Naive B cell (primary cell): Measurements from ENCODE around the gene SLC35D3. TPM values are rescaled to one million over a fixed set of nuclear protein-coding genes. Genes with fewer than 3 reads are reported as not detected.
A peak's percentile ranks its signal among the peaks of the same experiment; 100 is the strongest.
"Not testable (repeated sequence)": the region's sequence is repeated elsewhere in the genome, so short reads cannot be mapped to it uniquely, and the experiment has no call there.

Experiments used
- ATAC-seq, 2 donors: fragments of 150-1000 bp; cut with Tn5 transposase; 2 replicates each; pipeline ENCODE4 v1.10.0; 2021; ENCODE audit warnings: low read depth in 2 of 2, mild to moderate bottlenecking in 2 of 2, moderate library complexity in 2 of 2
- DNase-seq: peaks from one replicate; pipeline ENCODE4 v3.0.0; 2022
- H3K27ac Mint-ChIP-seq, 6 donors: one replicate each; pipeline ENCODE4 v1.8.0; 2020 to 2022; ENCODE audit warnings: mild to moderate bottlenecking in 6 of 6, mixed read lengths in 6 of 6, moderate library complexity in 5 of 6, inconsistent platforms in 2 of 6
- H3K27me3 Mint-ChIP-seq, 3 donors: one replicate each; pipeline ENCODE4 v1.8.0; 2021 to 2022; ENCODE audit warnings: mixed read lengths in 3 of 3, mild to moderate bottlenecking in 1 of 3
- H3K36me3 Mint-ChIP-seq, 2 donors: one replicate each; pipeline ENCODE4 v1.8.0; 2020 to 2022; ENCODE audit warnings: mixed read lengths in 2 of 2, inconsistent platforms in 1 of 2, mild to moderate bottlenecking in 1 of 2
- H3K4me1 Mint-ChIP-seq, 3 donors: one replicate each; pipeline ENCODE4 v1.8.0; 2020 to 2022; ENCODE audit warnings: mixed read lengths in 3 of 3, inconsistent platforms in 1 of 3, mild to moderate bottlenecking in 1 of 3, moderate library complexity in 1 of 3
- H3K4me3 Mint-ChIP-seq, 8 donors: one replicate each; pipeline ENCODE4 v1.8.0; 2020 to 2022; ENCODE audit warnings: mild to moderate bottlenecking in 8 of 8, mixed read lengths in 8 of 8, moderate library complexity in 8 of 8, inconsistent platforms in 2 of 8
- H3K9me3 Mint-ChIP-seq, 7 donors: one replicate each; pipeline ENCODE4 v1.8.0; 2020 to 2022; ENCODE audit warnings: mixed read lengths in 7 of 7, mild to moderate bottlenecking in 5 of 7, inconsistent platforms in 2 of 7, moderate library complexity in 1 of 7
- polyA plus RNA-seq, 6 donors: library from polyadenylated mRNA; unstranded; fragments of 300-500 nt; fragmentation: Illumina TruSeq; gene quantifications; one replicate each; pipeline ENCODE4 v1.2.3, GENCODE V29; 2021; ENCODE audit warnings: low read depth in 6 of 6

The SLC35D3 gene
- under 1 TPM in 1 of 6 donors, not detected in 5; 0.12 TPM for polyA plus RNA-seq

GRCh38 chr6:136921936-136922684 lies at the start of gene SLC35D3:
TSS of gene SLC35D3 (plus strand) at chr6:136922301. CDS start at chr6:136922429, 128 bp downstream.
- peak within 1 kb of the TSS in 1 of 6 donors; percentile 71 for H3K27ac Mint-ChIP-seq
- peaks cover 43 to 57% (median 56%) of the 10 kb centered on the region in 3 donors for H3K27me3 Mint-ChIP-seq
- no peaks in the 10 kb centered on the region for H3K9me3 Mint-ChIP-seq

DNA sequence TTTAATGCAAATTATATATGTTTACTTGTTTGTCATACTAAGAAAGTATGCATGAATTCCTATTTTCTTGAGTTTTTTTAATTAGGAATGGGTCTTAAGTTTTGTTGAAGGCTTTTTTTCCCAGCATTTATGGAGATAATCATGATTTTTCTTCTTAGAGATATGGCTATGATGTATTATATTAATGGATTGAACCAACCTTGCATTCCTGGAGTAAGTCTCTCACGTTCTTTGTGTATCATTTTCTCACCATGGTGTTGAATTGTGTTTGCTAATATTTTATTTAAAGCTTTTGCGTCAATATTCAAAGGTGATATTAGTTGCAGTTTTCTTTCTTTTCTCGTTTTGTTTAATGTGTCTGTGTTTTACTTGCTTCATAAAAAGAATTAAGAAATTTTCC lies 48.4 kb upstream of the SLC35D3 start:
- Mint-ChIP-seq H3K36me3 (peaks cover 26 to 43% of the 10 kb centered on the region in 2 donors), H3K27me3 (no peaks in the 10 kb centered on the region), H3K9me3 (peaks cover 0 to 45% (median 32%) of the 10 kb centered on the region in 7 donors), H3K27ac (peak overlapping the region in 1 of 6 donors; percentile 27), H3K4me1 (peaks cover 0 to 4% (median 0%) of the 10 kb centered on the region in 3 donors), H3K4me3 (peak overlapping the region in 1 of 8 donors; percentile 25)
- DNase-seq (no peak), ATAC-seq (no peak)

More at GRCh38 chr6:136921936-136922684, at the start of gene SLC35D3:
- H3K4me3 Mint-ChIP-seq, result peak within 1 kb of the TSS; percentile 83 to 93 (median 88)
- DNase-seq, result no peak
- ATAC-seq, result peak; percentile 49 to 56
- peaks cover 20 to 38% (median 26%) of the 10 kb centered on the region in 3 donors for H3K4me1 Mint-ChIP-seq
- H3K36me3 Mint-ChIP-seq, result no peaks in the 10 kb centered on the region

- Mint-ChIP-seq H3K36me3 (peaks cover 42 to 53% of the 10 kb centered on the region in 2 donors), H3K9me3 (peaks cover 0 to 45% (median 32%) of the 10 kb centered on the region in 7 donors), H3K4me1 (peaks cover 0 to 15% (median 3%) of the 10 kb centered on the region in 3 donors)
- H3K27ac Mint-ChIP-seq, H3K4me3 Mint-ChIP-seq, DNase-seq, H3K27me3 Mint-ChIP-seq, ATAC-seq: not testable (repeated sequence)
Measured at GRCh38 chr6:136876469-136876868, 45.6 kb upstream of the SLC35D3 start.

GRCh38 chr6:136880748-136881460 lies 41.2 kb upstream of the SLC35D3 start:
- Mint-ChIP-seq H3K27ac (peak overlapping the region in 1 of 6 donors; percentile 71), H3K9me3 (peaks cover 0 to 22% (median 13%) of the 10 kb centered on the region in 7 donors), H3K27me3 (no peaks in the 10 kb centered on the region), H3K4me3 (no peak overlapping the region), H3K4me1 (peaks cover 0 to 15% (median 3%) of the 10 kb centered on the region in 3 donors), H3K36me3 (peaks cover 31 to 42% of the 10 kb centered on the region in 2 donors)
- ATAC-seq (no peak), DNase-seq (no peak)

DNA sequence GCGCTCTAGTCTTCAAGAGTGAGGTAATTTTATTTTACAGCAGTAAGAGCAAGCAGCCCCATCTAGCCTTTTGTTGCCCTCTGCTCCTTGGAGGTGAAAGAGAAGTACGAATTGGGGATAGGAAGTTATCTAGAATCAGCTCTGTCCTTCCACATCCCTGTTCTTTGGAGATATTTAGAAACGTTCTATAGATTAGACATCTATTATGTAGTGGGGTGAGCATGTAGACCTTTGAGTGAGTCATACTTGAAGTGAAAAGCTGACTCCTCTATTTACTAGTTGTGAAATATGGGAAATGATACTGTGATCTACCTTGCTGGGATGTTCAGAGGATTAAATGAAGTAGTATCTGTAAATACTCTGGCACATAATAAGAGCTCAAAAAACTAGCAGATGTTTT lies 36.0 kb upstream of the SLC35D3 start:
- no peaks in the 10 kb centered on the region for H3K9me3 Mint-ChIP-seq
- peaks cover 4 to 15% (median 7%) of the 10 kb centered on the region in 3 donors for H3K4me1 Mint-ChIP-seq
- peaks cover 13 to 18% of the 10 kb centered on the region in 2 donors for H3K36me3 Mint-ChIP-seq
- no peaks in the 10 kb centered on the region for H3K27me3 Mint-ChIP-seq
- no peak for ATAC-seq
- DNase-seq, result no peak
- H3K27ac Mint-ChIP-seq, result no peak overlapping the region
- H3K4me3 Mint-ChIP-seq, result no peak overlapping the region

DNA sequence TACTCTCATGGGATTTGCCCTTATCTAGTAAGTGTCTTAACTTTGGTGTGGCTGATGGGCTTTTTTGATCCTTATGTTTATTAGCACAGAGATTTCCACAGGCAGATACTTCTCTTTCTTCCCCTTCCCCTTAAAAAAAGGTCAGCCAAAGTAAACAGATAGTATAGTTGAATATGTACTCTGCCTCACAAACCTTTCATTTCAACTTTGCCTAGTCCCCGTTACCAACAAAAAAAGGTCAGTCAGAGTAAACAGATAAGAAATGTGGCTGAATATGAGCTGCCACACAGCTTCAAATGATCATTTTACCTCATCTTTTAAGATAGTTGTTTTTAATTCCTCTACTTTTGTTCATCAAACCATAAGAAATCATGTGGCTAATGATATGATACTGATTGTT lies 34.1 kb upstream of the SLC35D3 start:
- Mint-ChIP-seq H3K4me1 (peaks cover 4 to 15% (median 7%) of the 10 kb centered on the region in 3 donors), H3K9me3 (no peaks in the 10 kb centered on the region), H3K4me3 (no peak overlapping the region), H3K27ac (no peak overlapping the region), H3K27me3 (no peaks in the 10 kb centered on the region), H3K36me3 (peaks cover 9% of the 10 kb centered on the region in 2 donors)
- no peak for ATAC-seq
- DNase-seq, result no peak

DNA sequence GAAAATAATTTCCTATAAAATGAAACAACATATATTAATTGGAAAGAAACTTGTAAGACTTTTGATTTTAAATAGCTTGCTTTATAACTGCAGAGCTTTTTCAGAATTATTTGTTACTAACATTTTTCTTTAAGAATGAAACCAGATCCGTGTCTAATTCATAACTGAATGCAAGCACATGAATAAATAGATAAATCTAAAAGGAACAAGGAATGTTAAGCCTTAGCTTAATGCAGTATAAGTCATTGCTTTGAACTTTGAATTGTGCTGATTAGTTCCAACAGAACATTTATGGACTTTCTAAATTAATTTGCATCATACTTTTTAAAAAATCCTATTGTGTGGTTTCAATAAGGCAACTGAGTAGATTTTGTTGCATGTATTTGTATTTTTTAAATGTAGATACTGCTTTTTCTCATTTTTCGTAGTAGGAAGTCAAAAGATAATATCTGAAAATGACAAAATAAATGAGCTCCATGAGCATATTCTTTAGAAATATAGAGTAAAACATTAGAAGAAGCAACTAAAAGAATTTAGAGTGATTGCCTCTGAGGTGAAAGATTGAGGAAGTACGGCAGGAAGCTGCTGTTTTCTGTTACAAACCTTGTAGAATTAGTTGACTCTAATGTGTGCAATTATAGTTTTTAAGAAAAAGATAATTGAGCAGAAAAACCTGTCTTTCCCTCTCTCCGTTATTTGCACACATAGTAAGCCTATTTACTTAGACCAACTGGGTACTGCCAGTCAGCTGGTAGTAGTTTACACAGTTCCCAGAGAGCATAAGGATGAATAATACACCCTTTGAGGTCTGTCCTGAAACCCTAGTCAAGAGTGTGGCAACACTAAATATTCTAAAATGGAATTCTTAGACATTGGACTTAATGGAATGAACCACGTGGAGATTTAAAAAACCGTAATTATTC lies 32.6 kb upstream of the SLC35D3 start:
- Mint-ChIP-seq H3K4me3 (peak overlapping the region in 1 of 8 donors; percentile 25), H3K36me3 (peaks cover 8 to 13% of the 10 kb centered on the region in 2 donors), H3K9me3 (no peaks in the 10 kb centered on the region), H3K27me3 (no peaks in the 10 kb centered on the region), H3K4me1 (peaks cover 4 to 15% (median 7%) of the 10 kb centered on the region in 3 donors), H3K27ac (no peak overlapping the region)
- DNase-seq, result no peak
- ATAC-seq, result peak in 1 of 2 donors; percentile 58

DNA sequence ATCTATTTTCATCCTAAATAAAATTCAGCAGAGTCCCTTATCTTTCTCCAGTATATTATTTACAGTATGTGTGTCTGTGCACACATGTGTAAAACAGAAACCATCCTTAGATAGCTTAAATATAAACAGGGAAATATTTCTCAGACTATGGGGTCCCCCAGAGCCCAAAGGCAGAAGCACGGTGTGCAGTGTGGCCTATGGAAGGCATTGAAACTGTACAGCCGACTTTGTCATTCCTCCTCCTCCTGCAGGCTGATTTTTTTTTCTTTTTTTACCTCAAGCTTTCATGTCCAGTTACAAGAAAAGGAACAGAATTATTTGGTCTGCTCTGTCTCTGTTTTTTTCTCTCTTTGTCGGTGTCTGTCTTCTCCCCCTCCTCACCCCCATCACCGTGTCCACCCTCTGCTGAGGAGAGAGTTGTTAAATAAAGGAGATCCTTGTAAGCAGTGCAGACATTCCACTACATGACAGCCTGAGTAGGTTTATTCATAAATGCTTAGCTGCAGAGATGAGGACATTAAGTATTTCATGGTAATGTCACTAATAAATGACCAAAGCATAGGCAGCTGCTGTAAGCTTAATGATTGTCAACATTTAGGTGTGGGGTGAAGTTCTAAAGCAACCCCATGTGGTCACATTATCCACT lies 31.8 kb upstream of the SLC35D3 start:
- no peaks in the 10 kb centered on the region for H3K27me3 Mint-ChIP-seq
- H3K36me3 Mint-ChIP-seq, result peaks cover 8 to 13% of the 10 kb centered on the region in 2 donors
- peak overlapping the region in 1 of 6 donors; percentile 61 for H3K27ac Mint-ChIP-seq
- H3K9me3 Mint-ChIP-seq, result no peaks in the 10 kb centered on the region
- peak overlapping the region in 3 of 8 donors; percentile 1 to 46 (median 37) for H3K4me3 Mint-ChIP-seq
- no peak for DNase-seq
- peaks cover 4 to 15% (median 7%) of the 10 kb centered on the region in 3 donors for H3K4me1 Mint-ChIP-seq
- peak in 1 of 2 donors; percentile 48 for ATAC-seq

- DNase-seq (no peak), ATAC-seq (no peak)
- Mint-ChIP-seq H3K36me3 (peaks cover 8 to 13% of the 10 kb centered on the region in 2 donors), H3K4me1 (peaks cover 4 to 15% (median 7%) of the 10 kb centered on the region in 3 donors), H3K9me3 (no peaks in the 10 kb centered on the region), H3K4me3 (no peak overlapping the region), H3K27ac (no peak overlapping the region), H3K27me3 (no peaks in the 10 kb centered on the region)
Measured at GRCh38 chr6:136890986-136891385, 31.1 kb upstream of the SLC35D3 start.

DNA sequence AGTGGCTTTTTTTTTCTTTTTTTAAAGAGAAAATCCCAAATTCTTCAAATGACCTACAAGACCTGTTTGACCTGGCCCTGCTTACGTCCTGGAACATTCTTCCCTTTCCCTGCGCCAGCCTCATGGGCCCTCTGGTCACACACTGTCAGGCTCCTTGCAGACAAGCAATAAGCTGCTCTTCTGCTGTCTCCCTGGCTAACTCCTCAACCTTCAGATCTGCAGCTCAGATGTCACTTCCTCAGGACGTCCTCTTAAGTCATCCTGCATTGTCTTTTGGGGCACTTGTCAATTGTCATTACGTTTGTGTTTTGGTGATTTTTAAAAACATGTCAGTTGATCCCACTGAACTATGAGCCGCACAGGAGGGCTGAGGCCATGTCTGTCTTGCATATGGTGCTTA lies 28.9 kb upstream of the SLC35D3 start:
- no peaks in the 10 kb centered on the region for H3K9me3 Mint-ChIP-seq
- H3K27ac Mint-ChIP-seq, result no peak overlapping the region
- H3K4me1 Mint-ChIP-seq, result peaks cover 4 to 15% (median 7%) of the 10 kb centered on the region in 3 donors
- ATAC-seq (no peak), DNase-seq (no peak)
- no peaks in the 10 kb centered on the region for H3K27me3 Mint-ChIP-seq
- H3K36me3 Mint-ChIP-seq, result peaks cover 8 to 21% of the 10 kb centered on the region in 2 donors
- H3K4me3 Mint-ChIP-seq, result no peak overlapping the region

DNA sequence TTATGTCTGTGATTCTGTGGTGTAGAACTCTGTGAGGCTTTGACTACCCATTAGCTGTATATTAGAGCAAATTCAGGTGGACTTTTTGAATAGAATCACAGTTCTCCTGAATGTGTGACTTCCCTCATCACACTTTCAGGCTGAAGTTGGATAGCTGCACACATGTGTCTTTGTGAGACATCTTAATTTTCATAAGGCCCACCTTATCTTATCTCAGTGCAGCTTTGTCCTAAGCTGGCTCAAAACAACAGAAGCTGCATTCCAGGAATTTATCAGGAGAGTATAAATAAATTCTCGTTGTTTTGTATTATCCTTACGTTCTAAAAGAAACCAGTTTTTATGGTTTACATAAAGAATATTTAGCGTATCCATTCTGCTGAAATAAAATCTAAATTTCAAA lies 26.2 kb upstream of the SLC35D3 start:
- no peaks in the 10 kb centered on the region for H3K4me1 Mint-ChIP-seq
- H3K27ac Mint-ChIP-seq, result no peak overlapping the region
- ATAC-seq (no peak), DNase-seq (no peak)
- peaks cover 16 to 29% of the 10 kb centered on the region in 2 donors for H3K36me3 Mint-ChIP-seq
- H3K9me3 Mint-ChIP-seq, result no peaks in the 10 kb centered on the region
- no peak overlapping the region for H3K4me3 Mint-ChIP-seq
- H3K27me3 Mint-ChIP-seq, result no peaks in the 10 kb centered on the region

DNA sequence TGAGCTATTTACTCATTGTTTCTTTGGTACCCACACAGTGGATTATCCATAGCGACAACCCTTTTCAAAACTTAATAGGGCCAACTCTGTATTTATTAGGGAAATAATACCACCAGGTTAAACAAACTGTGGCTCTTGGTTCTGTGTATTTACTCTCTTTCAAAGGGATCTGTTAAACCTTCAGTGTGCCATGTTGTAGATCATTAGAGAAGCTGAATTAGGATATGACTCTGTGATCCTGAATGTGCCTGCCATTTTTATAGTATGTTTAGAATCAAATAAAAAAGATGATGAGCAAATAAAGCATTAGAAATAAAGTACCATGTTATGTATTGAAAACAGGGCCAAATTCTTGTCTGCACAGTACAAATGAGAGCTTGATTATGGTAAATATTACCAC lies 25.0 kb upstream of the SLC35D3 start:
- no peak for DNase-seq
- Mint-ChIP-seq H3K9me3 (no peaks in the 10 kb centered on the region), H3K27me3 (no peaks in the 10 kb centered on the region), H3K4me3 (no peak overlapping the region), H3K36me3 (peaks cover 28 to 34% of the 10 kb centered on the region in 2 donors), H3K27ac (no peak overlapping the region), H3K4me1 (no peaks in the 10 kb centered on the region)
- no peak for ATAC-seq
